ENCODE results near the gene CYP19A1. TPM values are rescaled to one million over a fixed set of nuclear protein-coding genes. Genes with fewer than 3 reads are reported as not detected.

The CYP19A1 gene
- total RNA-seq, 4 donors from 2014 or later = 1.8 to 2.9 (median 2.5) TPM; not detected in 1

DNA sequence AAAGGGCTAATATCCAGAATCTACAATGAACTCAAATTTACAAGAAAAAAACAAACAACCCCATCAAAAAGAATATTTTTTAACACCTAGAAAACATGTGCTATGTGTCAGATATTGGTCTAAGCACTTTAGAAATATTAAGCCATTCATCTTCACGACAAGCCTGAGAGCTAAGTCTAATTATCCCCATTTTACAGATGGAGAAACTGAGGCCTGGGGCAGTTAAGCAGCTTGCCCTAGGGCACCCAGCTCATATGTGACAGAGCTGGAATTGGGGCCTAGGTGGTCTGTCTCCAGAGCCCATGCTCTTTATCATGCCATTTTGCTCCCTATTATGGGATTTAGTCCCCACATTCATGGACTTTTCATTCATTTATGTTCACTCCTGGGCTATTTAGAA lies 92.8 kb downstream of the CYP19A1 start:
- H3K4me3 ChIP-seq = no peak overlapping the region
- TF ChIP-seq EP300 (IDR thresholded peaks at IDR 0.05) (no peak), POLR2A (IDR thresholded peaks at IDR 0.05) (no peak), POLR2AphosphoS5 (IDR thresholded peaks at IDR 0.05) (no peak)
- TF ChIP-seq, protein P1, sequence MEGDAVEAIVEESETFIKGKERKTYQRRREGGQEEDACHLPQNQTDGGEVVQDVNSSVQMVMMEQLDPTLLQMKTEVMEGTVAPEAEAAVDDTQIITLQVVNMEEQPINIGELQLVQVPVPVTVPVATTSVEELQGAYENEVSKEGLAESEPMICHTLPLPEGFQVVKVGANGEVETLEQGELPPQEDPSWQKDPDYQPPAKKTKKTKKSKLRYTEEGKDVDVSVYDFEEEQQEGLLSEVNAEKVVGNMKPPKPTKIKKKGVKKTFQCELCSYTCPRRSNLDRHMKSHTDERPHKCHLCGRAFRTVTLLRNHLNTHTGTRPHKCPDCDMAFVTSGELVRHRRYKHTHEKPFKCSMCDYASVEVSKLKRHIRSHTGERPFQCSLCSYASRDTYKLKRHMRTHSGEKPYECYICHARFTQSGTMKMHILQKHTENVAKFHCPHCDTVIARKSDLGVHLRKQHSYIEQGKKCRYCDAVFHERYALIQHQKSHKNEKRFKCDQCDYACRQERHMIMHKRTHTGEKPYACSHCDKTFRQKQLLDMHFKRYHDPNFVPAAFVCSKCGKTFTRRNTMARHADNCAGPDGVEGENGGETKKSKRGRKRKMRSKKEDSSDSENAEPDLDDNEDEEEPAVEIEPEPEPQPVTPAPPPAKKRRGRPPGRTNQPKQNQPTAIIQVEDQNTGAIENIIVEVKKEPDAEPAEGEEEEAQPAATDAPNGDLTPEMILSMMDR (IDR thresholded peaks at IDR 0.05) = no peak
- no peak for ATAC-seq
- WGBS, 2 donors (ENCODE audit: low coverage in 1 of 2) = 100% methylated on average over 1 of the region's 1 CpG
- no peaks in the 10 kb centered on the region for H3K9me3 ChIP-seq
- no peak overlapping the region for H3K27ac ChIP-seq
- H3K4me1 ChIP-seq = no peaks in the 10 kb centered on the region
- no peaks in the 10 kb centered on the region for H3K36me3 ChIP-seq
- peaks cover 12% of the 10 kb centered on the region for H3K27me3 ChIP-seq

DNA sequence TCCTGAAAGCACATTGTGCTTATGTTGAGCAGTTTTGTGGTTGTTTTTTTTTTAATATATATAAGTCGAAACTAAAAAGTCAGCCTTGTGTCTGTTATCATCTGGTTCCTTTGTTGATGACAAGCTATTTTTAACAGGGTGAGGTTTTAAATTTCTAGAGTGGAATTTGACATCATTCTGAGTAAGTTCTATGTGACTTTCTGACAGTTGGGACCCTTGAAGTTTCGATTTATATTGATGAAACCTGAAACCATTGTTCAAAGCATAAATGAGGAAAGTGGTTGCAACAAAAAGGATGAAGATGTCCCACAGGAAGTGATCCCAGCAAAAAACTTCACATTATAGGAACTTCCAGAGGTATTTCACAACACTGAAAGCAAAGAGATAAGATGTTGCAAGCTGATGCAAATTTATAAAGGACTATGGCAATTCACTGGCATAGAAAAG lies 94.0 kb downstream of the CYP19A1 start:
- Histone ChIP-seq H3K27me3 (peaks cover 22% of the 10 kb centered on the region), H3K4me3 (no peak overlapping the region), H3K4me1 (no peaks in the 10 kb centered on the region), H3K9me3 (no peaks in the 10 kb centered on the region), H3K27ac (no peak overlapping the region), H3K36me3 (no peaks in the 10 kb centered on the region)
- 41 to 42% methylated on average over 2 of the region's 2 CpGs for WGBS, 2 donors (ENCODE audit: low coverage in 1 of 2)
- no peak for ATAC-seq
- TF ChIP-seq EP300 (IDR thresholded peaks at IDR 0.05) (no peak), POLR2A (IDR thresholded peaks at IDR 0.05) (no peak), POLR2AphosphoS5 (IDR thresholded peaks at IDR 0.05) (no peak)
- TF ChIP-seq, protein P1 (IDR thresholded peaks at IDR 0.05) = no peak

DNA sequence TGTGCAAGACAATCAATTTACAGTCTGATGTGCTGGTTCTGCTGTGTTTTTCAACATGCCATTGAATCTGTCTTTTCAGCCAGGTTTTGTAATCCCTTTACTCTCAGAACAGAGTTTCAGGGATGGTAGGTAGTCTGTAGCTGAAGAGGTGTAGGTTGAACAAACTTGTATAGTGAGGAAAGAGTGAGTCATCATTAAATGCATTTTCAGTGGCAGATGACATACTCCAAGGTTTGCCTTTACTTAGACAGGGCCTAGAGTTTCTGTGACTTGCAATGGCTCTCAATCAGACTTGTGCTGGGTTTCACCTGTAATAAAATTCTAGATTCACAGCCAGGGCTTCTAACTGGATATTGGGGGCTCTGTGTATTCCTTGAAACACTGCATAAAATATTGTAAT lies 94.6 kb downstream of the CYP19A1 start:
- Histone ChIP-seq H3K27ac (no peak overlapping the region), H3K4me1 (no peaks in the 10 kb centered on the region), H3K9me3 (no peaks in the 10 kb centered on the region), H3K36me3 (no peaks in the 10 kb centered on the region), H3K4me3 (no peak overlapping the region), H3K27me3 (peaks cover 29% of the 10 kb centered on the region)
- no peak for ATAC-seq
- TF ChIP-seq POLR2A (IDR thresholded peaks at IDR 0.05) = no peak

DNA sequence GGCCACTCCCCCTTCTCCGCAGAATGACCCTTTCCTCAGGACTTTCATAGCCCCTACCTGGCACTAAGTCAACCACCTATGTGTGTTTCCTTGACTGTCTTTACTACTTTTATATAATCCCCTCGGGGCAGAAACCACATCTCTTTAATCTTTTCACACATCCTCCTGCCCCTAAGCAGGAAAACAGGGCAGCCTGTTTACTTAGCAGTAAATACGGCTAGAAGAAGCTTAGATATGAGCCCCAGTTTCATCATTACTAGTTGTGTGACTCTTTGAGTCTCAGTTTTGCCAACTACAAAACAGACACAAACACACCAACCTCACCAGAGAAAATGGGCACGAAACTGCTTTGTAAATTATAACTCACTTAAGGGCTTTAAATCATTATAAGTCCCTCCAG lies 98.3 kb downstream of the CYP19A1 start:
- 29 to 60% methylated on average over 2 to 3 of the region's 4 CpGs for WGBS, 2 donors (ENCODE audit: low coverage in 1 of 2)
- no peak for ATAC-seq

DNA sequence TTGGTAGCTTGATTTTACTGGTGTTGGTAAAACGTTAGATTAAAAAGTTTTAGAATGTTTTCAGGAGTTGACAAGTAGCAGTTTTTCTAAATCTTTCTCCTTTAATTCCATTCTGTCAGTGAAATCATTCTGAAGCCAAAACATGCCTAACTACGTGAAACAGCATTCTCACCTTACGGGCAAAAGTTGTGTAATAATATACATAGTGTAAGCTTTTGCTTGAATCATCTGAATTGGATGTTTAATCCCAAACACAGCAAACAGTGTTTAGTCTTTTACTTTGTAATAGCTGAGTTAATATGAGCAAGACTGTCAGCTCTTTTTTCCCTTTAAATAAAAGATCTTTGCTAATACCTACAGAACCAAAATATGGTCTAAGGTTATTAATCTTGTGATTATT lies 100.6 kb downstream of the CYP19A1 start:
- Histone ChIP-seq H3K4me3 (no peak overlapping the region), H3K9me3 (no peaks in the 10 kb centered on the region), H3K27me3 (peaks cover 33% of the 10 kb centered on the region), H3K27ac (no peak overlapping the region), H3K4me1 (no peaks in the 10 kb centered on the region), H3K36me3 (no peaks in the 10 kb centered on the region)
- WGBS, 2 donors (ENCODE audit: low coverage in 1 of 2) = 69 to 88% methylated on average over 3 of the region's 3 CpGs
- ATAC-seq = no peak
- TF ChIP-seq POLR2AphosphoS5 (IDR thresholded peaks at IDR 0.05) = no peak

More for the DNA sequence above, 98.3 kb downstream of the CYP19A1 start:
- H3K27me3 ChIP-seq = peaks cover 27% of the 10 kb centered on the region
- no peaks in the 10 kb centered on the region for H3K36me3 ChIP-seq
- no peaks in the 10 kb centered on the region for H3K4me1 ChIP-seq
- TF ChIP-seq POLR2AphosphoS5 (IDR thresholded peaks at IDR 0.05) = no peak
- no peak overlapping the region for H3K27ac ChIP-seq
- no peaks in the 10 kb centered on the region for H3K9me3 ChIP-seq
- H3K4me3 ChIP-seq = no peak overlapping the region

DNA sequence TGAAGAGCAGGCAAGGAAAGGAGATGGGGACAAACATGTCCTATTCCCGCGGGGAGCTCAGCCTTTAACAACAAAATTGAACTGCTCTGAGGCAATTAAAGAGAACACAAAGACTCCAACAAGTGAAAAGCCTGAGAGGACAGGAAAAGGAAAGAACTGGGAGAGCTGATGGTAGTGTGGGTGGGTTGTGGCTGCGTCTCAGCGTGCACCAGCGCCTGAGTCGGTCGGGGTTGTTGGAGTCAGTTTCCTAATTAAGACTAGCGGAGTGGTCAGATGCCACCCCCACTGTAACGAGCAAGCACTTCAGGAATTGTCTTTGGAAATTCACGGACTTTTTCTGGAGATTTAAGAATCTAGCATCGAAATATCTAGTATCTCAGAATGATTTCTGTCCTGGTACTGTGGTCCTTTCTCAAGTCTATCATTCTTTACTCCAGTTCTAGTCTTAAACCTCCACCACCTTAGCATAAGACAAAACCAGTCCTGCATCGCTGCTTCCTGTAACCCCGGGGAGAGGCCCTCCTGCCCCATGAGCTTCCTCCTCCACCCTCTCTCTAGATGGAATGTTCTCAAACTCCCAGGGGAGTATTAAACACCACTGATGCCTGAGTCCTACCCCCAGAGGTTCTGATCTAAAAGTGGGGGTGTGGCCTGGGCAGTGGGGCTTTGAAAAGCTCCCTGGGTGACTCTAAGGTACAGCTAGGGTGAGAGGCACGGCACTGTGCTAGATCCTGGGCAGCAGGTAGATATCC lies 104.0 kb downstream of the CYP19A1 start:
- Histone ChIP-seq H3K4me3 (no peak overlapping the region), H3K27me3 (peaks cover 14% of the 10 kb centered on the region), H3K27ac (no peak overlapping the region), H3K4me1 (no peaks in the 10 kb centered on the region), H3K36me3 (no peaks in the 10 kb centered on the region), H3K9me3 (no peaks in the 10 kb centered on the region)
- WGBS, 2 donors (ENCODE audit: low coverage in 1 of 2) = 75 to 80% methylated on average over 13 to 14 of the region's 14 CpGs
- no peak for ATAC-seq
- no peak for TF ChIP-seq POLR2A (IDR thresholded peaks at IDR 0.05)
- no peak for TF ChIP-seq EP300 (IDR thresholded peaks at IDR 0.05)
- TF ChIP-seq, protein P1 (IDR thresholded peaks at IDR 0.05) = no peak
- no peak for TF ChIP-seq POLR2AphosphoS5 (IDR thresholded peaks at IDR 0.05)
